HL-60 (cell line): Measurements from ENCODE around the gene COLEC11.
"Not testable (repeated sequence)": the region's sequence is repeated elsewhere in the genome, so short reads cannot be mapped to it uniquely, and the experiment has no call there.

Experiments used
- CTCF ChIP-seq: IDR thresholded peaks from one replicate; pipeline ENCODE4 v1.5.1; 2011; ENCODE audit warnings: low read length, control low read depth, inconsistent platforms; ENCODE audit not compliant: insufficient read depth
- POLR2AphosphoS5 ChIP-seq: IDR thresholded peaks from 2 replicates; pipeline ENCODE4 v1.6.1; 2012; ENCODE audit warnings: low read depth
- REST ChIP-seq: IDR thresholded peaks from 2 replicates; pipeline ENCODE4 v1.6.1; 2012; ENCODE audit warnings: low read depth; ENCODE audit not compliant: insufficient replicate concordance

GRCh38 chr2:3609279-3609673 is 14.4 kb downstream of the COLEC11 start:
- TF ChIP-seq CTCF, POLR2AphosphoS5, REST: not testable (repeated sequence)
